Measurements from ENCODE around the gene NGEF.

NGEF gene

GRCh38 chr2:233039212-233039845 is 26.3 kb upstream of the NGEF start:
- H3K4me1 ChIP-seq (ENCODE audit: insufficient read depth, low read length) = no peaks in the 10 kb centered on the region
- H3K79me2 ChIP-seq (ENCODE audit: insufficient read depth, low read length) = no peaks in the 10 kb centered on the region
- H3K9ac ChIP-seq (ENCODE audit: low read depth, low read length) = no peak overlapping the region
- H4K20me1 ChIP-seq (ENCODE audit: insufficient read depth, low read length) = no peaks in the 10 kb centered on the region
- H3K36me3 ChIP-seq (ENCODE audit: insufficient read depth, low read length) = no peaks in the 10 kb centered on the region
- H3K27me3 ChIP-seq (ENCODE audit: insufficient read depth, low read length, poor library complexity) = peaks cover 6% of the 10 kb centered on the region
- TF ChIP-seq EZH2 (IDR thresholded peaks at IDR 0.05; ENCODE audit: borderline replicate concordance, low read depth, low read length, severe bottlenecking) (no peak), CTCF (IDR thresholded peaks at IDR 0.05; ENCODE audit: borderline replicate concordance, extremely low read depth, low read length, poor library complexity, severe bottlenecking) (no peak)
- ATAC-seq (ENCODE audit: insufficient read depth, low read depth) (no peak), DNase-seq (no peak)
- H3K9me3 ChIP-seq (ENCODE audit: insufficient read depth, low read length, severe bottlenecking) = peaks cover 4% of the 10 kb centered on the region
- no peak overlapping the region for H3K27ac ChIP-seq (ENCODE audit: low read length)
- H3K4me3 ChIP-seq (ENCODE audit: low read depth in 1 of 2, low read length in 2 of 2) = no peak overlapping the region
- H3K4me2 ChIP-seq (ENCODE audit: insufficient read depth, low read length) = no peak overlapping the region
- no peak overlapping the region for H2AFZ ChIP-seq (ENCODE audit: low read depth, low read length)

GRCh38 chr2:233037078-233037477 is 24.0 kb upstream of the NGEF start:
- Histone ChIP-seq H3K36me3 (ENCODE audit: insufficient read depth, low read length) (no peaks in the 10 kb centered on the region), H3K4me3 (ENCODE audit: low read depth in 1 of 2, low read length in 2 of 2) (no peak overlapping the region), H3K4me1 (ENCODE audit: insufficient read depth, low read length) (no peaks in the 10 kb centered on the region), H3K27me3 (ENCODE audit: insufficient read depth, low read length, poor library complexity) (no peaks in the 10 kb centered on the region), H3K4me2 (ENCODE audit: insufficient read depth, low read length) (no peak overlapping the region), H3K9me3 (ENCODE audit: insufficient read depth, low read length, severe bottlenecking) (peaks cover 4% of the 10 kb centered on the region), H3K27ac (ENCODE audit: low read length) (no peak overlapping the region), H3K79me2 (ENCODE audit: insufficient read depth, low read length) (no peaks in the 10 kb centered on the region), H3K9ac (ENCODE audit: low read depth, low read length) (no peak overlapping the region), H4K20me1 (ENCODE audit: insufficient read depth, low read length) (no peaks in the 10 kb centered on the region), H2AFZ (ENCODE audit: low read depth, low read length) (no peak overlapping the region)
- no peak for TF ChIP-seq CTCF (IDR thresholded peaks at IDR 0.05; ENCODE audit: borderline replicate concordance, extremely low read depth, low read length, poor library complexity, severe bottlenecking)
- no peak for TF ChIP-seq EZH2 (IDR thresholded peaks at IDR 0.05; ENCODE audit: borderline replicate concordance, low read depth, low read length, severe bottlenecking)
- ATAC-seq (ENCODE audit: insufficient read depth, low read depth) (no peak), DNase-seq (no peak)

- no peak for ATAC-seq (ENCODE audit: insufficient read depth, low read depth)
- H3K4me2 ChIP-seq (ENCODE audit: insufficient read depth, low read length) = no peak overlapping the region
- no peak for DNase-seq
- TF ChIP-seq EZH2 (IDR thresholded peaks at IDR 0.05; ENCODE audit: borderline replicate concordance, low read depth, low read length, severe bottlenecking) (no peak), CTCF (IDR thresholded peaks at IDR 0.05; ENCODE audit: borderline replicate concordance, extremely low read depth, low read length, poor library complexity, severe bottlenecking) (no peak)
- H3K4me1 ChIP-seq (ENCODE audit: insufficient read depth, low read length) = no peaks in the 10 kb centered on the region
- no peak overlapping the region for H3K4me3 ChIP-seq (ENCODE audit: low read depth in 1 of 2, low read length in 2 of 2)
- no peak overlapping the region for H3K27ac ChIP-seq (ENCODE audit: low read length)
- H2AFZ ChIP-seq (ENCODE audit: low read depth, low read length) = no peak overlapping the region
- H3K9ac ChIP-seq (ENCODE audit: low read depth, low read length) = no peak overlapping the region
- H3K36me3 ChIP-seq (ENCODE audit: insufficient read depth, low read length) = no peaks in the 10 kb centered on the region
- H3K27me3 ChIP-seq (ENCODE audit: insufficient read depth, low read length, poor library complexity) = no peaks in the 10 kb centered on the region
- H3K9me3 ChIP-seq (ENCODE audit: insufficient read depth, low read length, severe bottlenecking) = peaks cover 4% of the 10 kb centered on the region
- H3K79me2 ChIP-seq (ENCODE audit: insufficient read depth, low read length) = no peaks in the 10 kb centered on the region
- H4K20me1 ChIP-seq (ENCODE audit: insufficient read depth, low read length) = no peaks in the 10 kb centered on the region
Observed at GRCh38 chr2:233036162-233036838, 23.2 kb upstream of the NGEF start.
